Activated T-helper 17 cell treated with anti-CD3 and anti-CD28 coated beads, Interleukin-2, amount 50 U/mL, for 72 hours (primary cell): Measurements from ENCODE around the gene MTX1. TPM values are rescaled to one million over a fixed set of nuclear protein-coding genes. Genes with fewer than 3 reads are reported as not detected.
"Not testable (repeated sequence)": the region's sequence is repeated elsewhere in the genome, so short reads cannot be mapped to it uniquely, and the experiment has no call there.

Source experiments
- ATAC-seq: fragments of 150-1000 bp; cut with Tn5 transposase; replicated peaks from 2 replicates; pipeline ENCODE4 v1.10.0; 2021; ENCODE audit warnings: mild to moderate bottlenecking, moderate library complexity
- H3K27ac Mint-ChIP-seq: one replicate; pipeline ENCODE4 v1.8.0; 2022; ENCODE audit warnings: mixed read lengths
- H3K27me3 Mint-ChIP-seq: one replicate; pipeline ENCODE4 v1.8.0; 2022; ENCODE audit warnings: mixed read lengths
- H3K36me3 Mint-ChIP-seq: one replicate; pipeline ENCODE4 v1.8.0; 2022; ENCODE audit warnings: low read depth, mild to moderate bottlenecking, mixed read lengths
- H3K4me1 Mint-ChIP-seq: one replicate; pipeline ENCODE4 v1.8.0; 2022; ENCODE audit warnings: mixed read lengths
- H3K4me3 Mint-ChIP-seq: one replicate; pipeline ENCODE4 v1.8.0; 2022; ENCODE audit warnings: mild to moderate bottlenecking, mixed read lengths
- H3K9me3 Mint-ChIP-seq: one replicate; pipeline ENCODE4 v1.8.0; 2022; ENCODE audit warnings: mixed read lengths
- total RNA-seq, 2 donors: library from RNA; stranded (reverse); gene quantifications; one replicate each; pipeline ENCODE4 v1.2.3, GENCODE V29; 2022

Gene MTX1
- total RNA-seq, 2 donors from 2014 or later, result 31.3 to 59.9 TPM

- peaks cover 13% of the 10 kb centered on the region for H3K4me1 Mint-ChIP-seq
- H3K9me3 Mint-ChIP-seq, result no peaks in the 10 kb centered on the region
- H3K27me3 Mint-ChIP-seq, result no peaks in the 10 kb centered on the region
- no peak overlapping the region for H3K4me3 Mint-ChIP-seq
- peaks cover 48% of the 10 kb centered on the region for H3K36me3 Mint-ChIP-seq
- no peak overlapping the region for H3K27ac Mint-ChIP-seq
- ATAC-seq, result no peak
These were observed 29.1 kb upstream of the MTX1 start for GRCh38 chr1:155179112-155180031.

- Mint-ChIP-seq H3K27me3 (no peaks in the 10 kb centered on the region), H3K27ac (no peak overlapping the region), H3K9me3 (no peaks in the 10 kb centered on the region), H3K4me1 (peaks cover 9% of the 10 kb centered on the region), H3K4me3 (no peak overlapping the region), H3K36me3 (peaks cover 46% of the 10 kb centered on the region)
- no peak for ATAC-seq
These were observed 27.0 kb upstream of the MTX1 start for GRCh38 chr1:155181371-155182051.

- Mint-ChIP-seq H3K4me3 (no peak overlapping the region), H3K27ac (no peak overlapping the region), H3K4me1 (peaks cover 8% of the 10 kb centered on the region), H3K9me3 (no peaks in the 10 kb centered on the region), H3K36me3 (peaks cover 40% of the 10 kb centered on the region), H3K27me3 (no peaks in the 10 kb centered on the region)
- ATAC-seq, result no peak
These were observed 26.4 kb upstream of the MTX1 start for GRCh38 chr1:155182052-155182550.

GRCh38 chr1:155183775-155184221, 24.7 kb upstream of the MTX1 start:
- no peak for ATAC-seq
- no peak overlapping the region for H3K27ac Mint-ChIP-seq

GRCh38 chr1:155184351-155184811, 24.1 kb upstream of the MTX1 start:
- Mint-ChIP-seq H3K27me3 (no peaks in the 10 kb centered on the region), H3K36me3 (peaks cover 22% of the 10 kb centered on the region)
- no peak for ATAC-seq

More at GRCh38 chr1:155183775-155184221, 24.7 kb upstream of the MTX1 start:
- Mint-ChIP-seq H3K4me1 (peaks cover 16% of the 10 kb centered on the region), H3K27me3 (no peaks in the 10 kb centered on the region), H3K4me3 (no peak overlapping the region), H3K9me3 (no peaks in the 10 kb centered on the region), H3K36me3 (peaks cover 28% of the 10 kb centered on the region)

GRCh38 chr1:155184835-155185782, 23.4 kb upstream of the MTX1 start:
- peak overlapping the region; percentile 79 for H3K27ac Mint-ChIP-seq
- peaks cover 15% of the 10 kb centered on the region for H3K36me3 Mint-ChIP-seq
- peaks cover 16% of the 10 kb centered on the region for H3K4me1 Mint-ChIP-seq
- H3K4me3 Mint-ChIP-seq, result no peak overlapping the region
- no peaks in the 10 kb centered on the region for H3K9me3 Mint-ChIP-seq
- ATAC-seq, result no peak
- H3K27me3 Mint-ChIP-seq, result no peaks in the 10 kb centered on the region

More at GRCh38 chr1:155184351-155184811, 24.1 kb upstream of the MTX1 start:
- no peaks in the 10 kb centered on the region for H3K9me3 Mint-ChIP-seq
- H3K4me3 Mint-ChIP-seq, result no peak overlapping the region
- peak overlapping the region; percentile 79 for H3K27ac Mint-ChIP-seq
- peaks cover 16% of the 10 kb centered on the region for H3K4me1 Mint-ChIP-seq

GRCh38 chr1:155185783-155186066, 22.8 kb upstream of the MTX1 start:
- peaks cover 14% of the 10 kb centered on the region for H3K36me3 Mint-ChIP-seq
- H3K4me3 Mint-ChIP-seq, result no peak overlapping the region
- no peak for ATAC-seq
- no peaks in the 10 kb centered on the region for H3K27me3 Mint-ChIP-seq
- H3K27ac Mint-ChIP-seq, result peak overlapping the region; percentile 79
- peaks cover 16% of the 10 kb centered on the region for H3K4me1 Mint-ChIP-seq
- H3K9me3 Mint-ChIP-seq, result no peaks in the 10 kb centered on the region

- H3K36me3 Mint-ChIP-seq, result peaks cover 14% of the 10 kb centered on the region
- peak; percentile 17 for ATAC-seq
These were observed 22.3 kb upstream of the MTX1 start for GRCh38 chr1:155186067-155186793.

GRCh38 chr1:155186794-155187455, 21.6 kb upstream of the MTX1 start:
- Mint-ChIP-seq H3K9me3 (no peaks in the 10 kb centered on the region), H3K36me3 (peaks cover 14% of the 10 kb centered on the region), H3K4me1 (peaks cover 17% of the 10 kb centered on the region), H3K27me3 (no peaks in the 10 kb centered on the region), H3K4me3 (no peak overlapping the region), H3K27ac (peak overlapping the region; percentile 16)
- ATAC-seq, result no peak

More at GRCh38 chr1:155186067-155186793, 22.3 kb upstream of the MTX1 start:
- Mint-ChIP-seq H3K9me3 (no peaks in the 10 kb centered on the region), H3K4me1 (peaks cover 16% of the 10 kb centered on the region), H3K4me3 (no peak overlapping the region), H3K27me3 (no peaks in the 10 kb centered on the region), H3K27ac (no peak overlapping the region)

GRCh38 chr1:155187456-155187891, 21.0 kb upstream of the MTX1 start:
- Mint-ChIP-seq H3K36me3 (peaks cover 12% of the 10 kb centered on the region), H3K27ac (peak overlapping the region; percentile 16), H3K27me3 (no peaks in the 10 kb centered on the region), H3K4me3 (no peak overlapping the region), H3K9me3 (no peaks in the 10 kb centered on the region), H3K4me1 (peaks cover 23% of the 10 kb centered on the region)
- no peak for ATAC-seq

GRCh38 chr1:155188268-155188667, 20.2 kb upstream of the MTX1 start:
- Mint-ChIP-seq H3K36me3 (peaks cover 5% of the 10 kb centered on the region), H3K4me3 (peak overlapping the region; percentile 22), H3K27ac (peak overlapping the region; percentile 88), H3K9me3 (no peaks in the 10 kb centered on the region), H3K4me1 (peaks cover 25% of the 10 kb centered on the region), H3K27me3 (no peaks in the 10 kb centered on the region)
- ATAC-seq, result no peak

GRCh38 chr1:155189926-155190325, 18.6 kb upstream of the MTX1 start:
- not testable (repeated sequence) for ATAC-seq, H3K9me3 Mint-ChIP-seq, H3K27me3 Mint-ChIP-seq, H3K4me3 Mint-ChIP-seq, H3K27ac Mint-ChIP-seq
- Mint-ChIP-seq H3K4me1 (peaks cover 27% of the 10 kb centered on the region), H3K36me3 (peaks cover 16% of the 10 kb centered on the region)

GRCh38 chr1:155191904-155192303, 16.6 kb upstream of the MTX1 start:
- H3K4me3 Mint-ChIP-seq, result peak overlapping the region; percentile 98
- ATAC-seq, result no peak
- H3K4me1 Mint-ChIP-seq, result peaks cover 26% of the 10 kb centered on the region
- no peaks in the 10 kb centered on the region for H3K9me3 Mint-ChIP-seq
- H3K36me3 Mint-ChIP-seq, result peaks cover 26% of the 10 kb centered on the region
- no peaks in the 10 kb centered on the region for H3K27me3 Mint-ChIP-seq
- peak overlapping the region; percentile 99 for H3K27ac Mint-ChIP-seq
